Neural cell (in vitro differentiated cells): Measurements from ENCODE around the gene KCNAB2.

Experiments used
- CTCF ChIP-seq: fragments of 450-650 bp; IDR thresholded peaks from 2 replicates; pipeline ENCODE4 v1.5.1; 2014; ENCODE audit warnings: antibody characterized with exemption, mild to moderate bottlenecking, moderate library complexity; ENCODE audit not compliant: poor library complexity, severe bottlenecking
- EP300 ChIP-seq: fragments of 450-650 bp; conservative IDR thresholded peaks from 2 replicates; pipeline ENCODE4 v1.6.1; 2014; ENCODE audit warnings: antibody characterized with exemption, mild to moderate bottlenecking, moderate library complexity; ENCODE audit not compliant: poor library complexity, severe bottlenecking
- EZH2 ChIP-seq: fragments of 200-600, 300-800 bp; shearing (Covaris generic), sonication (generic); IDR thresholded peaks from 2 replicates; pipeline ENCODE4 v1.6.1; 2014; ENCODE audit warnings: antibody characterized with exemption, low read length, borderline replicate concordance, mild to moderate bottlenecking; ENCODE audit not compliant: insufficient read depth, poor library complexity, severe bottlenecking
- POLR2AphosphoS5 ChIP-seq: IDR thresholded peaks from 2 replicates; pipeline ENCODE4 v1.6.1; 2012
- SMC3 ChIP-seq: fragments of 450-650 bp; conservative IDR thresholded peaks from 2 replicates; pipeline ENCODE4 v1.6.1; 2014; ENCODE audit warnings: antibody characterized with exemption, mild to moderate bottlenecking, moderate library complexity; ENCODE audit not compliant: poor library complexity

DNA sequence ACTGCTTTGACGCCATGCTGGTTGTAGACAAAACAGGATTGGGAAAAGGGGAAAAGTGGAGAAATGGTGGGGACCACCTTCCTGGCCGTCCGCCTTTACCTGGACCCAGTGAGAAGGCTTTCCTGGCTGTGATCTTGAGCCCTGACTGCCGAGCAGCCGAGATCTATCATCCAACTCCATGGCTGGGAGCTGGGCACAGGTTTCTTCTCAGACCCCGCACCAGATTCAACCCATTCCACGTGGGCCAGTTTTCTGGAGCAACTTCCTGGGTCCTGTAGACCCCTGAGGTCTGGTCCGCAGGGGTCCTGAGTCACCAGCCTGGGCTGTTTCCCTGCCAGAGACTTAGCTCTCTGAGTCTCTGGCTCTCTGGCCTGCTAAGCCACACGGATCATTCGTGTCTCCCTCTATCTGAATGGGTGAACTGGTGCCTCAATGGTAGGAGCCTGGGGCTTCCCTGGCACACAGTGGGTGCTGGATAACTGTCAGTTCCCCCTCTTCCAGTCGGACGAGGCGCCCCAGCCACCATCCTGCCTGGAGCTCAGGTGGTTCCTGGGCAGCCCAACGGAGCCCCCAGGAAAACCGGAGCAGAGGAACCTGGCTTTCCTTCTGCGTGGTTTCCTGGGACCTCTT, 48.9 kb upstream of the KCNAB2 start:
- no peak for TF ChIP-seq CTCF
- no peak for TF ChIP-seq POLR2AphosphoS5
- TF ChIP-seq EP300 = no peak
- TF ChIP-seq EZH2 = no peak
- TF ChIP-seq SMC3 = no peak
